H7 (cell line): ENCODE data around the gene SELENOV. TPM values are rescaled to one million over a fixed set of nuclear protein-coding genes. Genes with fewer than 3 reads are reported as not detected.
A peak's percentile ranks its signal among the peaks of the same experiment; 100 is the strongest.
"Not testable (repeated sequence)": the region's sequence is repeated elsewhere in the genome, so short reads cannot be mapped to it uniquely, and the experiment has no call there.

Source experiments
- DNase-seq: peaks from one replicate; pipeline ENCODE4 v3.0.0; 2012
- H3K27me3 ChIP-seq: 2 replicates; pipeline ENCODE4 v1.6.0; 2011; ENCODE audit warnings: mild to moderate bottlenecking, low read length; ENCODE audit not compliant: control insufficient read depth, insufficient read depth
- H3K36me3 ChIP-seq: replicated peaks from 2 replicates; pipeline ENCODE4 v1.5.1; 2011; ENCODE audit warnings: low read length; ENCODE audit not compliant: control insufficient read depth, insufficient read depth
- H3K4me3 ChIP-seq: 2 replicates; pipeline ENCODE4 v1.5.1; 2011; ENCODE audit warnings: low read depth, mild to moderate bottlenecking, control low read depth, low read length, moderate library complexity; ENCODE audit not compliant: insufficient read depth
- total RNA-seq: library from RNA; depleted of rRNA; stranded (reverse); fragments of >200 nt; shearing (Covaris generic); gene quantifications from 2 replicates; pipeline ENCODE4 v1.2.3, GENCODE V29; 2014; rRNA removed

The SELENOV gene
- total RNA-seq, result 3.1 and 4.4 TPM in 2 replicates

GRCh38 chr19:39514840-39515550 is at the start of gene SELENOV:
TSS of gene SELENOV (plus strand) at chr19:39515139. CDS start at chr19:39515213, 74 bp downstream.
- Histone ChIP-seq H3K36me3 (no peaks in the 10 kb centered on the region; the same call in 1 of the 2 replicates), H3K4me3 (peak within 1 kb of the TSS; percentile 80), H3K27me3 (peaks cover 34% of the 10 kb centered on the region)
- peak; percentile 93 for DNase-seq

- H3K36me3 ChIP-seq, result peaks cover 48% of the 10 kb centered on the region
- H3K27me3 ChIP-seq, result no peaks in the 10 kb centered on the region
- no peak overlapping the region for H3K4me3 ChIP-seq
- DNase-seq, result peak; percentile 13
Observed at GRCh38 chr19:39465956-39466747, 48.8 kb upstream of the SELENOV start.

GRCh38 chr19:39467941-39468340 is 47.0 kb upstream of the SELENOV start:
- peak; percentile 27 for DNase-seq
- Histone ChIP-seq H3K4me3 (no peak overlapping the region), H3K27me3 (no peaks in the 10 kb centered on the region), H3K36me3 (peaks cover 56% of the 10 kb centered on the region)

GRCh38 chr19:39469036-39469435 is 45.9 kb upstream of the SELENOV start:
- peak; percentile 53 for DNase-seq
- Histone ChIP-seq H3K27me3 (no peaks in the 10 kb centered on the region), H3K4me3 (no peak overlapping the region), H3K36me3 (peaks cover 56% of the 10 kb centered on the region)

GRCh38 chr19:39469567-39469966 is 45.4 kb upstream of the SELENOV start:
- H3K27me3 ChIP-seq, result no peaks in the 10 kb centered on the region
- peaks cover 58% of the 10 kb centered on the region for H3K36me3 ChIP-seq
- H3K4me3 ChIP-seq, result no peak overlapping the region
- DNase-seq, result peak; percentile 32

- Histone ChIP-seq H3K36me3 (peaks cover 57% of the 10 kb centered on the region), H3K27me3 (no peaks in the 10 kb centered on the region), H3K4me3 (no peak overlapping the region)
- no peak for DNase-seq
Observed at GRCh38 chr19:39470724-39471339, 44.1 kb upstream of the SELENOV start.

GRCh38 chr19:39471756-39472536 is 43.0 kb upstream of the SELENOV start:
- H3K4me3 ChIP-seq, result no peak overlapping the region
- no peaks in the 10 kb centered on the region for H3K27me3 ChIP-seq
- peaks cover 53% of the 10 kb centered on the region for H3K36me3 ChIP-seq
- no peak for DNase-seq

GRCh38 chr19:39472746-39473442 is 42.0 kb upstream of the SELENOV start:
- Histone ChIP-seq H3K27me3 (no peaks in the 10 kb centered on the region), H3K36me3 (peaks cover 51% of the 10 kb centered on the region)
- DNase-seq, result no peak

GRCh38 chr19:39473443-39473960 is 41.4 kb upstream of the SELENOV start:
- Histone ChIP-seq H3K4me3 (no peak overlapping the region), H3K27me3 (no peaks in the 10 kb centered on the region), H3K36me3 (peaks cover 46% of the 10 kb centered on the region)
- DNase-seq, result no peak

More at GRCh38 chr19:39472746-39473442, 42.0 kb upstream of the SELENOV start:
- H3K4me3 ChIP-seq, result no peak overlapping the region

- DNase-seq, result peak; percentile 95
- H3K27me3 ChIP-seq, result no peaks in the 10 kb centered on the region
- no peak overlapping the region for H3K4me3 ChIP-seq
- H3K36me3 ChIP-seq, result peaks cover 39% of the 10 kb centered on the region
Observed at GRCh38 chr19:39474139-39474620, 40.8 kb upstream of the SELENOV start.

- no peak for DNase-seq
- Histone ChIP-seq H3K27me3 (no peaks in the 10 kb centered on the region), H3K36me3 (peaks cover 26% of the 10 kb centered on the region), H3K4me3 (no peak overlapping the region)
Observed at GRCh38 chr19:39475748-39476147, 39.2 kb upstream of the SELENOV start.

GRCh38 chr19:39479319-39479801 is 35.6 kb upstream of the SELENOV start:
- peaks cover 19% of the 10 kb centered on the region for H3K36me3 ChIP-seq
- not testable (repeated sequence) for H3K4me3 ChIP-seq, H3K27me3 ChIP-seq, DNase-seq

GRCh38 chr19:39479916-39480315 is 35.0 kb upstream of the SELENOV start:
- Histone ChIP-seq H3K27me3 (no peaks in the 10 kb centered on the region), H3K36me3 (peaks cover 13% of the 10 kb centered on the region), H3K4me3 (no peak overlapping the region)
- no peak for DNase-seq
